PC-3 (cell line): Measurements from ENCODE around the gene LELP1.

Experiments used
- EZH2 ChIP-seq: fragments of 300-600 bp; sonication (generic); IDR thresholded peaks from one replicate; pipeline ENCODE4 v1.6.1; 2017; ENCODE audit warnings: antibody characterized with exemption, mild to moderate bottlenecking, low read length; ENCODE audit not compliant: unreplicated experiment
- EZH2phosphoT487 ChIP-seq: fragments of 300-600 bp; sonication (generic); IDR thresholded peaks from 2 replicates; pipeline ENCODE4 v1.6.1; 2018; ENCODE audit warnings: mild to moderate bottlenecking, antibody characterized with exemption, low read length, borderline replicate concordance
- TF ChIP-seq, protein P1 (sequence below): fragments of 300-600 bp; sonication (generic); conservative IDR thresholded peaks from 2 replicates; pipeline ENCODE4 v1.5.1; 2017; ENCODE audit warnings: antibody characterized with exemption, low read depth, mild to moderate bottlenecking, low read length

DNA sequence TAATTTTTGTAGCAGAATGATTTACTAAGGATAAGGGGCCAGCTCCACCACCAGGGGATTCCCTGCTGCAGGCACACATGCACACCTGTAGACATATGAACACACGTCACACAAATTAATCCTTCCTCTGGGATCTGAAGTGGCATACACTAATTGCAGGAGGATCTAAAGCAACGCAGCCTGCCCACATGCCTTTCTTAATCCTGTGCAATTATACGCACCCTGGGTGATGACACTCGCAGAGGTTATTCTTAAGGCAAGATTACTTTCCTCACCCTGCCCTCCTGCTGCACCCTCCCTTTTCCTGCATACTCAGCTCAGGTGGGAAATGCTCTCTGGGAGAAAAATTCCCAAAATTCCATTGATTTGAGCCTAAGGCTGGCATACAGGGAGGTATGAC is 48.8 kb downstream of the LELP1 start:
- TF ChIP-seq, protein P1, sequence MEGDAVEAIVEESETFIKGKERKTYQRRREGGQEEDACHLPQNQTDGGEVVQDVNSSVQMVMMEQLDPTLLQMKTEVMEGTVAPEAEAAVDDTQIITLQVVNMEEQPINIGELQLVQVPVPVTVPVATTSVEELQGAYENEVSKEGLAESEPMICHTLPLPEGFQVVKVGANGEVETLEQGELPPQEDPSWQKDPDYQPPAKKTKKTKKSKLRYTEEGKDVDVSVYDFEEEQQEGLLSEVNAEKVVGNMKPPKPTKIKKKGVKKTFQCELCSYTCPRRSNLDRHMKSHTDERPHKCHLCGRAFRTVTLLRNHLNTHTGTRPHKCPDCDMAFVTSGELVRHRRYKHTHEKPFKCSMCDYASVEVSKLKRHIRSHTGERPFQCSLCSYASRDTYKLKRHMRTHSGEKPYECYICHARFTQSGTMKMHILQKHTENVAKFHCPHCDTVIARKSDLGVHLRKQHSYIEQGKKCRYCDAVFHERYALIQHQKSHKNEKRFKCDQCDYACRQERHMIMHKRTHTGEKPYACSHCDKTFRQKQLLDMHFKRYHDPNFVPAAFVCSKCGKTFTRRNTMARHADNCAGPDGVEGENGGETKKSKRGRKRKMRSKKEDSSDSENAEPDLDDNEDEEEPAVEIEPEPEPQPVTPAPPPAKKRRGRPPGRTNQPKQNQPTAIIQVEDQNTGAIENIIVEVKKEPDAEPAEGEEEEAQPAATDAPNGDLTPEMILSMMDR = no peak
- TF ChIP-seq EZH2 (no peak), EZH2phosphoT487 (no peak)
